ENCODE measurements around the gene CYFIP2.

The CYFIP2 gene

DNA sequence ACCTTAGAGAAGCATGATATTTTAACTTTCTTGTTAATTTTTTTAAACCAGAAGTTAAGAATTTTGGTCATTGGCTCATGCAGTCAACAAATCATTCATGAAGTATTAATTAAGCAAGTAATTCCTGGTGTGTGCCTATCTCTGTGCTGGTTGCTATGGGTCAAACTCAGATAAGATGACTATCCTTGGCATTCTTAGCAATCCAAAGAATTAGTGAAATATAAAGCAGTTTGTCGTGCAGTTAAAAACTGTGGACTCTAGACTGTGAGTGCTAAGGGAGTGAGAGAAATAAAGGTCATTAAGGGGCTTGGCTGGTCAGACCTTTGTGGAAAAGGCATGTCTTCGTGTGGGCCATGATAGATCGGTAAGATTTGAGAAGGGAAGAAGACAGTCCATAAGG lies 4.8 kb downstream of the CYFIP2 start (continued):
- TF ChIP-seq ZNF112 (tag by site-specific recombination; IDR thresholded peaks at IDR 0.05): no peak
- no peak for TF ChIP-seq ZNF341 (tag by site-specific recombination; IDR thresholded peaks at IDR 0.05; ENCODE audit: low read depth)
- TF ChIP-seq ZNF510 (tag by site-specific recombination; IDR thresholded peaks at IDR 0.05; ENCODE audit: insufficient replicate concordance): no peak
- TF ChIP-seq ZNF776 (tag by site-specific recombination; IDR thresholded peaks at IDR 0.05; ENCODE audit: borderline replicate concordance): no peak
- no peak for TF ChIP-seq SALL2 (tag by site-specific recombination; IDR thresholded peaks at IDR 0.05; ENCODE audit: borderline replicate concordance)
- no peak for TF ChIP-seq ZNF701 (tag by site-specific recombination; IDR thresholded peaks at IDR 0.05)

DNA sequence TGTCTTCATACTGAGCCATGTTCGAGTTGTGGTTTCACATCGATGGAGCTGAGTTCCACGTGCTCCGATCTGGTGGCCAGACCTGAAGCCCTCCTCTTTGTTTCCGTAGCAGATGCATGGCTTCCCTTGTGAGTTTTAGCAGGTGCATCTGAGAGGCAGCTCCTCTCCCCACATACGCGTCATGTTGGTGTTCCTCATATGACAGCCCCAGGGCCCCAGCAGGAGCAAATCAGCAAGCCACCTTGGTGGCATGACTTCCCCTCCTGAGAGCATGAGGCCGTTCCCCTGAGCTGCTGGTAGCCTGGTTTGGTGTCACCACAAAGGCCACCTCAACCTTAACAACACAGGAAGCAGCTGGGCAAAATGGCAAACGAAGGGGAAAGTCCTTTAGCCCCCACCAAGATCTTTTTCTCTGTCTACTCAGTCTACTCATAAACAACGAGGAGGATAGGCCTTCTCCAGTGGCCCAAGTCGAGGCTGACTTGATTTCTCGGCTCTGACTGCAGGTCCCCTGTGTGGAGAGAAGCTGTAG lies 5.9 kb downstream of the CYFIP2 start:
- TF ChIP-seq ZIC2 (tag by site-specific recombination; IDR thresholded peaks at IDR 0.05) (peak; percentile 51), ZNF335 (tag by site-specific recombination; conservative IDR thresholded peaks at IDR 0.05) (no peak)
- no peak overlapping the region for H3K4me3 ChIP-seq (ENCODE audit: low read depth, low read length)
- ChIA-PET CTCF (interaction anchor here (1.5 kb wide), 1 partner anchor 18 kb away, joined by 4 read pairs; no protein-coding TSS in a partner anchor), POLR2A (no interaction called here)
- H3K4me1 ChIP-seq (ENCODE audit: control insufficient read depth, insufficient read depth, low read length): peaks cover 26% of the 10 kb centered on the region
- H3K27ac ChIP-seq (ENCODE audit: extremely low read depth, low read depth, low read length): no peak overlapping the region
- H3K9me3 ChIP-seq (ENCODE audit: control insufficient read depth, insufficient read depth, low read depth, low read length): no peaks in the 10 kb centered on the region
- H3K36me3 ChIP-seq (ENCODE audit: control insufficient read depth in 2 of 2, insufficient read depth in 1 of 2, low read length in 2 of 2): peaks cover 0 to 9% of the 10 kb centered on the region in 2 experiments; a peak in 1 of 3 replicates

DNA sequence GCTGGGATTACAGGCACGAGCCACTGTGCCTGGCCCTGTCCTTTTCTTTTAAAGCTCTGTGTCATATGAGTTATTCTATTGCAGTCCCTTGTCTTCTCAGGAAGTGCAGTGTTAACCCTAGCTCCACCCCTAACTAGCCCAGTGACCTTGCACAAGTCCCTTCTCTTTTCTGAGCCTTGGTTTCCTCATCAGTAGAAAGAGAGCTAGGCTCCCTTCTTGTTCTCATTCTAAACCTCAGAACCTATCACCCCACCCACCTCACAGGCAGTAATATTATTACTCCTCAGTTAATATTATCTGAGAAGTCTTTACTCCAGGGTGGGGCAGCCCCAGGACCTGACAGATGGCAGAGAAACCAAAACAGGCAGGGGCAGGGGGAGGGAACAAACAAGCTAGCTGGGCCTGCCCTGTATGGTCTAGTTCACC lies 7.2 kb downstream of the CYFIP2 start:
- Histone ChIP-seq H3K36me3 (ENCODE audit: control insufficient read depth in 2 of 2, insufficient read depth in 1 of 2, low read length in 2 of 2) (peaks cover 0 to 5% of the 10 kb centered on the region in 2 experiments; a peak in 1 of 3 replicates), H3K9me3 (ENCODE audit: control insufficient read depth, insufficient read depth, low read depth, low read length) (no peaks in the 10 kb centered on the region), H3K4me1 (ENCODE audit: control insufficient read depth, insufficient read depth, low read length) (peaks cover 14% of the 10 kb centered on the region), H3K27ac (ENCODE audit: extremely low read depth, low read depth, low read length) (no peak overlapping the region), H3K4me3 (ENCODE audit: low read depth, low read length) (no peak overlapping the region)
- ChIA-PET CTCF (interaction anchor here (0.7 kb wide), 1 partner anchor 14 kb away, joined by 6 read pairs; no protein-coding TSS in a partner anchor), POLR2A (no interaction called here)
- TF ChIP-seq ZNF473 (tag by site-specific recombination; IDR thresholded peaks at IDR 0.05): no peak
- TF ChIP-seq, protein P1, sequence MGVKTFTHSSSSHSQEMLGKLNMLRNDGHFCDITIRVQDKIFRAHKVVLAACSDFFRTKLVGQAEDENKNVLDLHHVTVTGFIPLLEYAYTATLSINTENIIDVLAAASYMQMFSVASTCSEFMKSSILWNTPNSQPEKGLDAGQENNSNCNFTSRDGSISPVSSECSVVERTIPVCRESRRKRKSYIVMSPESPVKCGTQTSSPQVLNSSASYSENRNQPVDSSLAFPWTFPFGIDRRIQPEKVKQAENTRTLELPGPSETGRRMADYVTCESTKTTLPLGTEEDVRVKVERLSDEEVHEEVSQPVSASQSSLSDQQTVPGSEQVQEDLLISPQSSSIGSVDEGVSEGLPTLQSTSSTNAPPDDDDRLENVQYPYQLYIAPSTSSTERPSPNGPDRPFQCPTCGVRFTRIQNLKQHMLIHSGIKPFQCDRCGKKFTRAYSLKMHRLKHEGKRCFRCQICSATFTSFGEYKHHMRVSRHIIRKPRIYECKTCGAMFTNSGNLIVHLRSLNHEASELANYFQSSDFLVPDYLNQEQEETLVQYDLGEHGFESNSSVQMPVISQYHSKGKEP (tag by site-specific recombination; IDR thresholded peaks at IDR 0.05): no peak
- no peak for TF ChIP-seq ZNF791 (tag by site-specific recombination; IDR thresholded peaks at IDR 0.05)
- no peak for TF ChIP-seq ZNF514 (tag by site-specific recombination; IDR thresholded peaks at IDR 0.05)
- no peak for TF ChIP-seq ZNF391 (tag by site-specific recombination; IDR thresholded peaks at IDR 0.05; ENCODE audit: borderline replicate concordance, low read depth)
- TF ChIP-seq, protein P2, sequence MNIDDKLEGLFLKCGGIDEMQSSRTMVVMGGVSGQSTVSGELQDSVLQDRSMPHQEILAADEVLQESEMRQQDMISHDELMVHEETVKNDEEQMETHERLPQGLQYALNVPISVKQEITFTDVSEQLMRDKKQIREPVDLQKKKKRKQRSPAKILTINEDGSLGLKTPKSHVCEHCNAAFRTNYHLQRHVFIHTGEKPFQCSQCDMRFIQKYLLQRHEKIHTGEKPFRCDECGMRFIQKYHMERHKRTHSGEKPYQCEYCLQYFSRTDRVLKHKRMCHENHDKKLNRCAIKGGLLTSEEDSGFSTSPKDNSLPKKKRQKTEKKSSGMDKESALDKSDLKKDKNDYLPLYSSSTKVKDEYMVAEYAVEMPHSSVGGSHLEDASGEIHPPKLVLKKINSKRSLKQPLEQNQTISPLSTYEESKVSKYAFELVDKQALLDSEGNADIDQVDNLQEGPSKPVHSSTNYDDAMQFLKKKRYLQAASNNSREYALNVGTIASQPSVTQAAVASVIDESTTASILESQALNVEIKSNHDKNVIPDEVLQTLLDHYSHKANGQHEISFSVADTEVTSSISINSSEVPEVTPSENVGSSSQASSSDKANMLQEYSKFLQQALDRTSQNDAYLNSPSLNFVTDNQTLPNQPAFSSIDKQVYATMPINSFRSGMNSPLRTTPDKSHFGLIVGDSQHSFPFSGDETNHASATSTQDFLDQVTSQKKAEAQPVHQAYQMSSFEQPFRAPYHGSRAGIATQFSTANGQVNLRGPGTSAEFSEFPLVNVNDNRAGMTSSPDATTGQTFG (tag by site-specific recombination; IDR thresholded peaks at IDR 0.05; ENCODE audit: borderline replicate concordance): no peak
- no peak for TF ChIP-seq ZNF561 (tag by site-specific recombination; IDR thresholded peaks at IDR 0.05; ENCODE audit: borderline replicate concordance)
- no peak for TF ChIP-seq ZBTB1 (tag by site-specific recombination; IDR thresholded peaks at IDR 0.05)

DNA sequence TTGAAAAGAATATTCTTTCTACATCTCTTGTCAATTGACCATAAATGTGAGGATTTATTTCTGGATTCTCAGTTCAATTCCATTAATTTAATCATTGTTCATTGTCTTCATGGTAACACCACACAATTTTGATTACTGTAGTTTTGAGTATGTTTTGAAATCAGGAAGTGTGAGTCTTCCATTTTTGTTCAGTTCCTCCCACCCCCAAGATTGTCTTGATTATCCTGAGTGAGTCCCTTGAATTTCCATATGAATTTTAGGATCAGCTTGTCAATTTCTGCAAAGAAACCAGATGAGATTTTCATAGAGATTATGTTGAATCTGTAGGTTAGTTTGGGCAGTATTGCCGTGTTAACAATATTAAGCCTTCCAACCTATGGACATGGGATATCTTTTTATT lies 9.5 kb downstream of the CYFIP2 start:
- Histone ChIP-seq H3K36me3 (ENCODE audit: control insufficient read depth in 2 of 2, insufficient read depth in 1 of 2, low read length in 2 of 2) (no peaks in the 10 kb centered on the region), H3K9me3 (ENCODE audit: control insufficient read depth, insufficient read depth, low read depth, low read length) (no peaks in the 10 kb centered on the region), H3K4me1 (ENCODE audit: control insufficient read depth, insufficient read depth, low read length) (peaks cover 4% of the 10 kb centered on the region; the same call in 1 of the 2 replicates), H3K27ac (ENCODE audit: extremely low read depth, low read depth, low read length) (no peak overlapping the region), H3K4me3 (ENCODE audit: low read depth, low read length) (no peak overlapping the region)
- POLR2A ChIA-PET: no interaction called here
- CTCF ChIA-PET: interaction anchor here (1.2 kb wide), 1 partner anchor 21 kb away, joined by 3 read pairs; no protein-coding TSS in a partner anchor
- TF ChIP-seq, protein P3, sequence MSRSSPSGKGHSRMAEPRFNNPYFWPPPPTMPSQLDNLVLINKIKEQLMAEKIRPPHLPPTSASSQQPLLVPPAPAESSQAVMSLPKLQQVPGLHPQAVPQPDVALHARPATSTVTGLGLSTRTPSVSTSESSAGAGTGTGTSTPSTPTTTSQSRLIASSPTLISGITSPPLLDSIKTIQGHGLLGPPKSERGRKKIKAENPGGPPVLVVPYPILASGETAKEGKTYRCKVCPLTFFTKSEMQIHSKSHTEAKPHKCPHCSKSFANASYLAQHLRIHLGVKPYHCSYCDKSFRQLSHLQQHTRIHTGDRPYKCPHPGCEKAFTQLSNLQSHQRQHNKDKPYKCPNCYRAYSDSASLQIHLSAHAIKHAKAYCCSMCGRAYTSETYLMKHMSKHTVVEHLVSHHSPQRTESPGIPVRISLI (tag by site-specific recombination; IDR thresholded peaks at IDR 0.05): no peak
- TF ChIP-seq KLF9 (tag by site-specific recombination; IDR thresholded peaks at IDR 0.05; ENCODE audit: low read depth): no peak
- TF ChIP-seq, protein P4, sequence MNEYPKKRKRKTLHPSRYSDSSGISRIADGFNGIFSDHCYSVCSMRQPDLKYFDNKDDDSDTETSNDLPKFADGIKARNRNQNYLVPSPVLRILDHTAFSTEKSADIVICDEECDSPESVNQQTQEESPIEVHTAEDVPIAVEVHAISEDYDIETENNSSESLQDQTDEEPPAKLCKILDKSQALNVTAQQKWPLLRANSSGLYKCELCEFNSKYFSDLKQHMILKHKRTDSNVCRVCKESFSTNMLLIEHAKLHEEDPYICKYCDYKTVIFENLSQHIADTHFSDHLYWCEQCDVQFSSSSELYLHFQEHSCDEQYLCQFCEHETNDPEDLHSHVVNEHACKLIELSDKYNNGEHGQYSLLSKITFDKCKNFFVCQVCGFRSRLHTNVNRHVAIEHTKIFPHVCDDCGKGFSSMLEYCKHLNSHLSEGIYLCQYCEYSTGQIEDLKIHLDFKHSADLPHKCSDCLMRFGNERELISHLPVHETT (tag by site-specific recombination; IDR thresholded peaks at IDR 0.05): no peak
- TF ChIP-seq REPIN1 (tag by site-specific recombination; IDR thresholded peaks at IDR 0.05; ENCODE audit: low read depth): no peak
- no peak for TF ChIP-seq BCL11A (tag by site-specific recombination; IDR thresholded peaks at IDR 0.05; ENCODE audit: low read depth)
- no peak for TF ChIP-seq ZNF707 (tag by site-specific recombination; IDR thresholded peaks at IDR 0.05)
- no peak for TF ChIP-seq SCRT1 (tag by site-specific recombination; IDR thresholded peaks at IDR 0.05; ENCODE audit: borderline replicate concordance)
